GM18870 (cell line): ENCODE measurements around the gene ZNF174.

Experiments
- ATAC-seq: cut with Tn5 transposase; IDR thresholded peaks from one replicate; pipeline ENCODE4 v1.9.1; 2021; ENCODE audit warnings: moderate library complexity; ENCODE audit not compliant: unreplicated experiment

ZNF174 gene

DNA sequence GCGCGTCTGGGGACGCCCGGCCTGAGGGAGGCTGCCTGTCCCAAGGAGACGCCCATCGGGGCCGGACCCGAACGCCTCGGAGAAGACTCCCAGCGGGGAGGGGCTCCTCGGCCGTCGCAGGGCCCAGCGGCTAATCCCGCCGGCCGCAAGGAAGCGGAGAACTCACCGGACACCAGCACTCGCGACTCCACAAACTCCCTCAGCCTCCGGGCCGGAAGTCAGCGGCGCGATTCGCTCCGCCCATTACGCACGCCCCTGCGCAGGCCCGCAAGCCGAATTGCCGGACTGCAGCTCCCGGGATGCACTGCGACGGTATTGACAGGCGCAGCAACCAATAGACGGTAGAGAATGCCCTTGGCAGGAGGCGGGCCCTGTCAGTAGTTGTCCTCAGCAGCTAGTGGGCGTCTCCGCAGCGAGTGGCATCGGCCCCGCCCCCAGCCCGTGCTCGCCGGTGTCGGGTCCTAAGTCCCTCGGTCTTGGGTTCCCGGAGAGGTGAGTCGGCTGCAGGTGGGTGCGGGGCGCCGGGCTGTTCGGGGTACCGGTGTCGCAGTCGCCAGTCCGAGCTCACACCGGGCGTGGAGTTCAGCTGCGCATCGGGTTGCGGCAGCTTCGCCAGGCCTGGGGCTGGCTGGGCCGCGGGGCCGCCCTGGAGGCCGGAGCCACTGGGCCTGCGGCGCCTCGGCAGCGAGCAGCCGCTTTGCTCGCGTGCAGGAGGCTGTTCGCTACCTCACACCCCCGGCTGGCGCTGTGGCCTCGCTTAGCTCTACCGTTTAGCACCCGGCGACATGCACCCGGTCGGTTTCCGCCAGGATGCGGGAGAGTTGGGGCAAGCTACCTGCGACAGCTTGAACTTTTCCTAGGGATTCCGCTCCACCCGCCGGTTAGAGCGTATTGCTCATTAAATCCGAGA lies at the start of gene ZNF174, which contains the start of gene ZSCAN32:
Gene ZNF174, plus strand, starts transcription at position 437 of the 910 bp plus-strand sequence. CDS start 790 bp downstream, outside the sequence.
Gene ZSCAN32, minus strand, starts transcription at position 226 of the 910 bp plus-strand sequence. CDS start 3,447 bp downstream, outside the sequence.
- ATAC-seq = peak; percentile 95

DNA sequence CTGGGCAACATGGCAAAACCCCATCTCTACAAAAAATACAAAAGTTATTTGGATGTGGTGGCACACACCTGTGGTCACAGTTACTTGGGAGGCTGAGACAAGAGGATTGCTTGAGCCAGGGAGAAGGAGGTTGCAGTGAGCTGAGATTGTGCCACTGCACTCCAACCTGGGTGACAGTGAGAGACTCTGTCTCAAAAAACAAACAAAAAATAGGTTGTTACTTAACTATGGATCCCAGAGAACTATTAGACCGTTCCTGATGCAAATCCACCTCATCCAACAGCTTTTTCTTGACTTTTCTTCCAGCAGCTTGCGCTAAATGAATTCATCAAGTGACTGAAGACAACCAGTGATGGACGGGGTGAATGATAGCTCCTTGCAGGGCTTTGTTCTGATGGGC lies 45.4 kb upstream of the ZNF174 start, which contains the start of gene OR2C1:
Gene OR2C1, plus strand, starts transcription at position 301 of the 400 bp plus-strand sequence. Its CDS starts 52 bp downstream, at position 353.
- no peak for ATAC-seq

DNA sequence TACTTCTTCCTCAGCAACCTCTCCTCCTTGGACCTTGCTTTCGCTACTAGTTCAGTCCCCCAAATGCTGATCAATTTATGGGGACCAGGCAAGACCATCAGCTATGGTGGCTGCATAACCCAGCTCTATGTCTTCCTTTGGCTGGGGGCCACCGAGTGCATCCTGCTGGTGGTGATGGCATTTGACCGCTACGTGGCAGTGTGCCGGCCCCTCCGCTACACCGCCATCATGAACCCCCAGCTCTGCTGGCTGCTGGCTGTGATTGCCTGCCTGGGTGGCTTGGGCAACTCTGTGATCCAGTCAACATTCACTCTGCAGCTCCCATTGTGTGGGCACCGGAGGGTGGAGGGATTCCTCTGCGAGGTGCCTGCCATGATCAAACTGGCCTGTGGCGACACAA lies 44.9 kb upstream of the ZNF174 start:
- ATAC-seq = no peak

DNA sequence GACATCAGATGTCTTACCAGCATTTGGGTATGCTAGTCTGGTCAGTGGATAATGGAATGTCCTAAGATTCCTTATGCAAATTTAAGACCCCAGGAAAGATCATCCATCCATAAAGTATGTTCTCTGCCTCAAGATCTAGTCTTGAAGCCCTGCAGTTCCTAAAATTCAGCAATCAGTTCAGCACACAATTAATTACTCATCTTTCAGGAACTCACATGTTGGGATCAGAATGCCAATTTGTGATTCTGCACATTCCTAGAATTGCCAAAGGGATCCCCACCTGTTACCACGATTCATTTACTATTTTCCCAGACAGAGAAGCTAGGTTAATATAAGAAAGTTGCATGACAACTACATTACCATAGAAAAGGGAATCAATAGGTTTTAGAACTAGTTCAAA lies 42.1 kb upstream of the ZNF174 start:
- ATAC-seq = no peak

DNA sequence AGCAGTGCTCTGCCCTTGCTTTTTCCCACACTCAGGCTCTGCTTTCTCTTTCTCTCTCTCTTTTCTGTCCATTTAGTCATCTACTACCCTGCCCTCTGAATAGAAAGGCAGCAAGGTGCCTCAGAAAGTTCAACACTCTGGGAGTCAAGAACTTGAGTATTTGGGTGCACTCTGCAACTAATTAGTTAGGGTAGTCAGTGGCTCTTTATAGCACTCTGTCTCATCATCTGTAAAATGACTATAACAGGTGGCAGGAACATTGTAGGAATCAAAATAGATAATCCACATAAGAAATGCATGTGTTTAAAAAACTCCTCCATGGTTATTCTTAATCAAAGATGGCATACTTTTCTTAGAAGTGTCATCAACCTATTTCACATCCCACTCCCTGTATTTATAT lies 38.1 kb upstream of the ZNF174 start:
- no peak for ATAC-seq

DNA sequence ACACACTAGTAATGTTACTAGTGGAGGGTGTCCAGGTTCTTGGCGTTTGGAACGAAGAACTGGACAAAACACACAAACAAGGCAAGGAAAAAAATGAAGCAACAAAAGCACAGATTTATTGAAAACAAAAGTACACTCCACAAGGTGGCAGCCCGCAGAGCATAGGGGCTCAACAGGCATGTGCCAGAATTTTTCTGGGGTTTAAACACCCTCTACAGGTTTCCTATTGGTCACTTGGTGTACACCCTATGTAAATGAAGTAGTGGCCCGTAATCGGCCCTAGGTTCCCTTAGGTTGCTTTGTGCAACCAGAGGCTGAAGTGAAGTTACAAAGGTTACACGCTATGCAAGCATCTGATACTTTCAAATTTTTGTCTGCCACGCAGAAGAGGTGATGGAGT lies 37.2 kb upstream of the ZNF174 start:
- ATAC-seq = no peak

DNA sequence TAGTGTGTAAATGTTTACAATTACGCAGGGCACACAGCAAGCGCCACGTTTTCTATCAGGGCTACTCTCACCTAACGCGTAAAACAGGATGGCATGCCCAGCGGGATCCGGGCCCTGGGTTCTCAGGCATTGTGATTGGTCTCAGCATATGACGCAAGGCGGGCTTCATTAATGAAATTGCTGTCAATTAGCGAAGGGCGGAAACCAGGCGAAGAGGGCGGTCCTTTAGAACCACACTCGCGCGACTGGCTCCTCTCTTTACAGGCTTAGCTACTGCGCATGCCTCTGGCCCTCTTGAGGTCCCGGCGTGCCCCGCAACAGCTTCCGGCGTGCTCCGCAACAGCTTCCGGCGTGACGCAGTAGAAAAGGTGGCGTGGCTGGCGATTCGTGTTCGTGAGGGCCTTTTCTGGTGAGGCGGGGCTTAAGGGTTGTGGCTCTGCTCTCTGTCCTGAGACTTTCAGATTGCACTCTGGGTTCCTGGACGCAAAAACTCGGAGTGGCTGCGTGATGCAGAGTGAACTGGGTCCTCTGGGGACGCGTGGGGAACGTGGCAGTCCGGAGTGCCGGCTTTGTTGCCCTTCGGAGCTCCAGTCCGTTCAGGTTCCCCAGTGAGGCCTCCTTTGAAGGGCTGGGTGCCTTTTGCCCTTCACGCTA lies 36.1 kb upstream of the ZNF174 start:
- no peak for ATAC-seq

DNA sequence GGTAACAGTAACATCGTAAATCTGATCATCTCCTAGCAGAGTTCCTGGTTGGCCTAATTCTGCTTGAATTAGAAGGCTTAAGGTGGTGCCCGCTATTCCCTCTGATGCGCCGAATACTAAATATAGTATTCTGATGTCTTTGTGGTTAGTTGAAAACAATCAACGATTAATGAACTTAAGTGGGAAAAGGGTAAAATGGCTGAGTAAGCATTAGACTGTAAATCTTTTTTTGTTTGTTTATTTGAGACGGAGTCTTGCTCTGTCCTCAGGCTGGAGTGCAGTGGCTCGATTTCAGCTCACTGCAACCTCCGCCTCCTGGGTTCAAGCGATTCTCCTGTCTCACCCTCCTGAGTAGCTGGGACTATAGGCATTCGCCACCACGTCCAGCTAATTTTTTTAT lies 31.9 kb upstream of the ZNF174 start:
- ATAC-seq = no peak

DNA sequence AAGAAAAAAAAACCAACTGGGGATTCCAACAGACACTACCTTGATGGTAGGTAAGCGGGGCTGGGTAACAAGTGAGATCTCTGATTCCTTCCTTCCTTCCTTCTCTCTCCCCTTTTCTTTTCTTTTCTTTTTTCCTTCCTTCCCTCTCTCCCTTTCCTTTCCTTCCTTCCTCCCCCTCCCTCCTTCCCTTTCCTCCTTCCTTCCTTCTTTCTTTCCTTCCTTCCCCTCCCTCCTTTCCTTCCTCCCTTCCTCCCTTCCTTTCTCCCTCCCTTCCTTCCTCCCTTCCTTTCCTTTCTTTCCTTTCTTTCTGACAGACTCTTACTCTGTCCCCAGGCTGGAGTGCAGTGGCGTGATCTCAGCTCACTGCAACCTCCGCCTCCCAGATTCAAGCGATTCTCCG lies 25.3 kb upstream of the ZNF174 start:
- ATAC-seq = no peak

DNA sequence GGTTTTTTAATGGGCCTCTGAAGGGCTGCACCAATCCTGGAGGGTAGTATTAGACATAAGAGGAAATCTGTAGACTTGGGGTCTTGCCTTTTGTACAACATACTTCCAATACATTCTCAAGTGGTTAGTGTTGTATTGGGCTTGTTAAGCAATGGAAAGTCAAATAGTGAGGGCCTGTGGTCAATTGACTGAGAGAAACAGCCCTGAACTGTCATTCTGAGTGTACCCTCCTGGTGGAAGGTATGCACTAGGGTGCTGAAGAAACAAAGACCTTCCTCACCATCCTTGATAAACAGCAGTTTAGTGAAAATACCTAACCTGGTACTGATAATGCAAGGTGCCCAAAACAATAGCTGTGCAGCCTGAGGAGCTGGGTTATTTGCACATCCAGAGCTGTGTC lies 23.1 kb upstream of the ZNF174 start:
- no peak for ATAC-seq

DNA sequence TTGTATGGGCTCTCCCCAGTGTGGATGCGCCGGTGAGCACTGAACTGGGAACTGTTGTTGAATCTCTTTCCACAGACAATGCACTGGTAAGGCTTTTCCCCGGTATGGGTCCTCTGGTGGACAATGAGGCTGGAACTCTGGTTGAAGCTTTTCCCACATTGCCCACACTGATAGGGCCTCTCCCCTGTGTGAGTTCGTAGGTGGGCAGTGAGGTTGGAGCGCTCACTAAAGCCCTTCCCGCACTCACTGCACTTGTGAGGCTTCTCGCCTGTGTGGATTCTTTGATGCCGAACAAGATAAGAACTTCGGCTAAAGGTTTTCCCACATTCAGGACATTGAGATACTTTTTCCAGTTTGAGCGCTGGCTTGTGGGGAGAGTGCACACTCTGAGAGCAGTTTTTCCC lies 18.0 kb upstream of the ZNF174 start:
- ATAC-seq = no peak

DNA sequence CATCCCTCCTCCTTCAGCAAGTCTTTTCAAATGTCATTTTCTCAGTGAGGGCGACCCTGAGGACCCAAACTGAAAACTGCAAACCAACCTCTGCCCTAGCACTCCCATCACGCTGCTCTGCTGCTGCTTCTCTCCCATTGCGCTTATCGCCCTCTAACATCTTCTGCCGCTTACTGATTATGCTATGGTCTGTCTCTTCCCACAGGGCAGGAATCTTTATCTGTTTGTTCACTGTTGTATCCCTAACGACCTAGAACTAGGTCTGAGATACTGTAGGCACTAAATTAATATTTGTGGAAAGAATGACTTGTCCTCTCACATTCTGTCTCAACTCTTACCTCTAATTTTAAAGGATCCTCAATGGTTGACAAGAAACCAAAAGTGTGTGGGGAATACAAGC lies 12.7 kb upstream of the ZNF174 start:
- ATAC-seq = no peak

DNA sequence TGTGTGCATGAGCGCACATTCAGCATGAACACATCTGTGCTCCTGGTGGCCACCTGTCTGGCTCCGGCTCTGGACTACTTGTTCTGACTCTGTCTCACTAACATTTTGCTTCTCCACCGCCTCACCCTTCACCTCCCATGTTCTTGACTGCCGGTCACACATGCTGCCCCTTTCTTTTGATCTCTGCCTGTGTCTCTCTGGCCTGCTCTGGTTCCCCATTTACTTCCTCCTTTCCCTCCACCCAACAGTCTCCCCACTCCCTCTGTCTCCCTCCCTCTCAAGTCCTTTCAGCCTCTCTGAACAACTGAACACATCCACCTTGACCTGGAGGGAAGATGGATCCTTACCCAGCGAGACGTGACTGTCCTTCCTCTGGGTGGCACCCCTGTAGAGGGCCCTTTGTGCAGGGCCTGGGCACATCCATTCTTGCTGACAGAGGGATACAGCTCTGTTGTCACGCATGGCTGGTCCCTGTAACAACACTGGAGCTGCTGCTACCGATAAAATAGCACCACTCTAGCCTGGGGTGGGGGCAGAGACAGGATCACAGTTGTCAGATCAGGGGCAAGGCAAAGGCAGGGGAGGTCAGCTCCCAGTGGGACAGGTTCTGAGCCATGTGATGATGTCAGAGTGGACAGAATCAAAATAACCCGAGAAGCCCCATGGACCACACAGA lies 11.2 kb upstream of the ZNF174 start:
- ATAC-seq = no peak

DNA sequence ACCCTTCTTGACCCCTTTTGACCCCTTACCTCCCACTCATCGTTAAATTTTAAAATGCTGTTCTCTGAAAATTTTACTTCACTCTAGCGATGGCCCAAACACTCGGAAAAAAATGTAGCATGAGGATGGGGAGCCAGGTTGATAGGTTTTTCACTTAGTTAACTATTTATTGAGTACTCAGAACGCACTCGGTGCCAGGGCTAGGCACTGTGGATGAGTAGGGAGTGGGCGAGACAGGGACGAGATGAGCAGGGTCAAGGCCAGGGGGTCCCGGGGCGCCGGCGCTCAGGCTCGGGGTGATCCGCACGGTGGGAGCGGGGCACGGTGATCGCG lies 603 bp upstream of the ZNF174 start:
- ATAC-seq = no peak

DNA sequence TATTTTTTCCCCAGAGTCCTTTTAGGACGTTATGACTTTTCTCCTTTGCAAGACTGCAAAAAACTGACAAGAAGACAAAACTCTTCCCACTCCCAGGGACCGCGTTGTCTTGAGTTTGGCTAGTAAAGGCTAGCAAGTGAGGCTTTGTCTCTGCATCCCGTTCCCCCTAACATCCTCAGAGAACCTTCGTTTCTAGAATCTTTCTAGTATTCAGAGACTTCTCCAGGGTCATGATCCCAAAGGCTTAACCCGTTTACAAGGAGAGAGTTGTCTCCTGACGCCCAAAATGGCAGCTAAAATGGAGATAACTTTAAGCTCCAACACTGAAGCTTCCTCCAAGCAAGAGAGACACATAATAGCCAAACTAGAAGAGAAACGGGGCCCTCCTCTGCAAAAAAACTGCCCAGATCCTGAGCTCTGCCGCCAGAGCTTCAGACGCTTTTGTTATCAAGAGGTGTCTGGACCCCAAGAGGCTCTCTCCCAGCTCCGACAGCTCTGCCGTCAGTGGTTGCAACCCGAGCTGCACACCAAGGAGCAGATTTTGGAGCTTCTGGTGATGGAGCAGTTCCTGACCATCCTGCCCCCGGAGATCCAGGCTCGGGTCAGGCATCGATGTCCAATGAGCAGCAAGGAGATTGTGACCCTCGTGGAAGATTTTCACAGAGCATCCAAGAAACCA lies 843 bp downstream of the ZNF174 start:
- no peak for ATAC-seq

DNA sequence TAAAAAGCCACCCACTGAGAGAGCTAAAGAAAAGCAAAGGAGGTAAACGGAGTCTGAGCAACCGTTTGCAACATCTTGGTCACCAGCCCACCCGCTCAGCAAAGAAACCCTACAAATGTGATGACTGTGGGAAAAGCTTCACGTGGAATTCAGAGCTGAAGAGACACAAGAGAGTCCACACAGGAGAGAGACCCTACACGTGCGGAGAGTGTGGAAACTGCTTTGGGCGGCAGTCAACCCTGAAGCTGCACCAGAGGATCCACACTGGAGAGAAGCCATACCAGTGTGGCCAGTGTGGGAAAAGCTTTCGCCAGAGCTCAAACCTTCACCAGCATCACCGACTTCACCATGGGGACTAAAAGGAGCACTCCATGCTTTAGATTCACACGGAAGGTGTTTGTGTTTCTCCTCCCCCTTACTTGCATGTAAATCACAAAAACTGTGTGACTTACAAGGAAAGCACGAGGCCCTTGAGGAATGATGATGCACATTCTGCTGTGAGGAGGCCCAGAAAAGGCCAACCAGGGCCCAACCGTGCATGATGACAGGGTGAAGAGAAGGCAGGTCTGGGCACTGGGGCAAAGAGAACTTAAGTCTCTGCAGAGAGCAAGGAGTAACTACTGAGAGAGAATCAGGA lies 7.7 kb downstream of the ZNF174 start:
- no peak for ATAC-seq

DNA sequence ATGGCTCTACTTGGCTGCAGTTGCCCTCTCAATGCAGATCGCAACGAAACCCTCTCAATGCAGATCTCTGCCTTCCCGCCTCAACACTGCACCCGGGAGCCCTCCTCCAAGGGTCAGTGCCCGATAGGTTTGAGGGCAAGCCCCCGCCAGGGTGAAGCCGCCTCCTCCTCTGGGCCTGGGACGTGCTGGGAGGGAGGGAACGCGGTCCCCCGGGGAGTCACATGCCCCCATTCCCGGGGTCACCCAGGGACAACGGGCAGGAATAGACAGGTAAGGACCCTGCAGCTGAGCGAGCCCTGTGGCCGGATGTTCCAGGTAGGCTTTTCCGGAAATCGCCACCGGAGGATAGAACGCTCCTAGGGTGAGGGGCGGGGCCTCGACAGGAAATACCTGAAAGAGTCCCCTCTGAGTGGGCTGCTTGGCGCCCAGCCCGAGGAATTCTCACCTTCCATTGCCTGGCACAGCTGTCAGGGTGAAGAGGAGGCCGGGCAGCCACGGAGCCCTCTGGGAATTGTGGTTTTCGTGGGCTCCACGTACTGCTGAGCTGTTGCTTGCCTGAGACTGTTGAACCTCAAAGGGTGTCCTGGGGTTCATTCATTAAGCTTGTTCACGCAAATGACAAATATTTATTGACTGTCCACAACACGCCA lies 12.8 kb downstream of the ZNF174 start:
- no peak for ATAC-seq

DNA sequence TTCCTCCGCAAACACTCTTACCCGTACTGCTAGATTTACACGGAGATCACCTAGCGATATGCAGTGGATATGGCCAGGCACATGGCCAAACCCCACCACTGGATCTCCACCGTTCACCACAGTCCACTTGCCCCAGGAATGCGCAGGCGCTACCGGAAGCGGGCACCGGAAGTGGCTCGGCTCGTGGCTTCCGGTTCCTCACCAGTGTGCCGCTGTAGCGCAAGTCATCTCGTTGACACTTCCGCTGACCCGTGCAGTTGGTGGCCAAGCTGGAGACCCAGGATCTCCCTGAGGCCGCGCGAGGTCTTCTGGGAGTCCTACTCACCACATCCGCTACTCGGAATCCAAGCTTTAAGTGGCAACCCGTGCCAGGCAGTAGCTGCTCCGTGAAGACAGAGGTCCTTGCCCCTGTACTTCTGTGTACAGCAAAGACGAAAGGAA lies 30.8 kb downstream of the ZNF174 start:
- no peak for ATAC-seq

DNA sequence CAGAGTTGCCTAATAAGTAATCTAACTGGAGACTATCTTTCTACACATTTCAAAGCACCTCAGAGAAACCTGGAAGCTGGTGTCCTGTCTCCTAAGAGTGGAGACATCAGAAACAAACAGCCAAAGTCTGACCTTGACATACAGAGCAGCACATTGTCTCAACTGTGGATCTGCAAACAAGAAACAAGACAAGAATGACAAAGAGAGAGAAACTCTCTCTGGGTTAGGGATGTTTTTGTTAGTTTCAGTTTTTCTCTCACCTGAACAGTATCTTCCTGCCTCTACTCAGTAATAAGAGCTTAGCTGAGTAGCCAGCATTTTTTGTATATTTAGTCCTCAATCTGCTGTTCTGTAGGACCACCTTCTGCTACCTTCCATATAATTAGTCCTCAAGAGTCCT lies 33.4 kb downstream of the ZNF174 start:
- ATAC-seq = no peak

DNA sequence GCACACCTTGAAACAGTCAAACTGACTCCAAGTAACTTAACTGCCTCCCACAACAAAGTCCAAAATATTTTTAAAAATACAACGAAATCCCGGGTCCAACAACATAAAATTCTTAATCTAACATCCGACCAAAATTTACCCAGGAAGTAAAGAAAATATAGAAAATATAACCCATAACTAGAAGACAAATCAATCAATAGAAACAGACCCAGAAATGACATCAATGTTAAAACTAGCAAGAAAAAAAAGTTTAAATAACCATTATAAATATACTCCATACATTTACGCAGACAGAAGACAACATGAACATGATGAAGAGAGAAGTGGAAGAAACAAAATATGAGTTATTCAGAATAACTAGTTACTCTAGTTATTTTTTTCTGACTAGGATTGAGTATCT lies 38.6 kb downstream of the ZNF174 start:
- ATAC-seq = no peak
